DOHH2 (cell line): Measurements from ENCODE around the gene KRTAP10-2.

Experiments
- CTCF ChIP-seq: fragments of 200-600 bp; sonication (generic); IDR thresholded peaks from one replicate; pipeline ENCODE4 v1.5.1; 2014; ENCODE audit warnings: antibody characterized with exemption, mild to moderate bottlenecking, low read depth, low read length; ENCODE audit not compliant: poor library complexity, severe bottlenecking
- EZH2phosphoT487 ChIP-seq: fragments of 200-600 bp; sonication (generic); IDR thresholded peaks from 2 replicates; pipeline ENCODE4 v1.6.1; 2017; ENCODE audit warnings: borderline replicate concordance, mild to moderate bottlenecking, antibody characterized with exemption, low read length, moderate library complexity, mixed read lengths

GRCh38 chr21:44507673-44508425 lies 43.5 kb downstream of the KRTAP10-2 start:
- no peak for TF ChIP-seq CTCF
- TF ChIP-seq EZH2phosphoT487 = no peak
